Pancreas (tissue), 10 donors: ENCODE results near the gene FBXO47. TPM values are rescaled to one million over a fixed set of nuclear protein-coding genes. Genes with fewer than 3 reads are reported as not detected.
"Not testable (repeated sequence)": the region's sequence is repeated elsewhere in the genome, so short reads cannot be mapped to it uniquely, and the experiment has no call there.

Source experiments
- ATAC-seq, 4 donors: fragments of 200-7000 bp; cut with Tn5 transposase; one replicate each; pipeline versions ENCODE4 v1.8.0 to v1.9.1; 2020; ENCODE audit warnings: mild to moderate bottlenecking in 4 of 4, moderate library complexity in 4 of 4
- DNase-seq, 6 donors: peaks; one replicate each; pipeline ENCODE4 v3.0.0-alpha.2; 2020
- FAIRE-seq: peaks from 2 replicates; lab custom pipeline; 2012; peaks lifted over from hg19 to GRCh38; lab: Jason Lieb, UNC
- H3K27ac ChIP-seq, 4 donors: fragments of 200-600 bp; sonication (generic); 1 replicate in 3 of 4; 2 replicates in 1 of 4; pipeline versions ENCODE4 v1.5.0 to v1.8.0; 2020
- H3K27me3 ChIP-seq, 4 donors: fragments of 200-600 bp; one replicate each; pipeline ENCODE4 v1.8.0; 2021
- H3K36me3 ChIP-seq, 3 donors: fragments of 200-600 bp; sonication (generic) in 1 of 3; one replicate each; pipeline versions ENCODE4 v1.5.0 to v1.8.0; 2020 to 2021
- H3K4me1 ChIP-seq, 3 donors: fragments of 200-600 bp; one replicate each; pipeline ENCODE4 v1.8.0; 2021
- H3K4me3 ChIP-seq, 4 donors: fragments of 200-600 bp; sonication (generic) in 2 of 4; one replicate each; pipeline versions ENCODE4 v1.5.0 to v1.8.0; 2020 to 2021
- H3K9me3 ChIP-seq, 4 donors: fragments of 200-600 bp; one replicate each; pipeline ENCODE4 v1.8.0; 2021
- WGBS, 2 donors: extraction: QIAGEN DNeasy Blood & Tissue Kit; methylation state at CpG; one replicate each; pipeline ENCODE4 v1.1.7; 2013; 5-methylcytosine and 5-hydroxymethylcytosine counted together
- intact Hi-C, 3 donors: fragments of 100-400 bp; cut with DNase I; formaldehyde crosslinking; loops; one replicate each; pipeline versions ENCODE4 v1.11.1 to v1.14.2; 2022
- polyA plus RNA-seq, 2 donors: library from polyadenylated mRNA; stranded (reverse); fragments of 200-250 nt; gene quantifications; one replicate each; pipeline ENCODE4 v1.2.3, GENCODE V29; 2013
- total RNA-seq, 6 donors: library from RNA; stranded (reverse); fragmentation: NEBNext Ultra II Directional in 4 of 6; extraction: Animal tissue kit (Norgen Biotek cat#: 25700) in 4 of 6; gene quantifications; one replicate each; pipeline versions ENCODE4 v1.2.1 to v1.2.4, GENCODE V29; 2021 to 2023
- TF ChIP-seq, protein P1 (sequence below), 4 donors: fragments of 200-600 bp; sonication (generic) in 3 of 4; IDR thresholded peaks; one replicate each; pipeline versions ENCODE4 v1.5.0 to v1.8.0; 2021; ENCODE audit warnings: antibody characterized with exemption in 4 of 4
- donor health status: healthy with polysubstance abuse.
- donor health status: DM: no; HTN: no; CAD: no; lungs with moderate emphysema.
- donor health status: DM: no; HTN: no; CAD: no.
- donor health status: control.
- donor health status: control.
- donor health status: Bipolar disorder and iron deficiency.
- donor health status: DM: yes; HTN: yes; CAD: no.
- donor health status: DM: no; HTN: no; CAD: no.
- donor health status: DM: no; HTN: no; CAD: no.
- donor health status: DM: yes; HTN: yes; CAD: no.

Gene FBXO47
- total and polyA plus RNA-seq, 8 donors, result 0.06 TPM; not detected in 7

DNA sequence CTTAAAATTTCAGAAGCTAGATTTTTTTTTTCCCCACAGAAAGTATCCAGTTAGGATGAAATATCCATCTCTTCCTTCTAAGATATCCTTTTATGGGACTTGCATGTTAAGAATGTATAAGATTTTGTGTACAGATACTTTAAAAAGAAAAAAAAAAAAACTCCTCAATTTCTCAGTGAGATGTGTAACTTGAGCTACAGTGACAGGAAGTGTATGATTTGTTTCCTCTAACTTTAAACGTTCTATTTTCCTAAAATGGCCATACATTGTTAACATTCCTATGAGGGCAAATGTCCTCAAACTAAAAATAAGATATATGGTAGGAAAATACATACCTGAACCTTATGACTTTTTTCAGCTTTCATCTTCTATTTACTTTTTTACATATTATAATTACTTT is 8.9 kb downstream of the FBXO47 start:
- ATAC-seq (no peak), FAIRE-seq (no peak), DNase-seq (no peak)
- H3K4me3 ChIP-seq, result no peak overlapping the region
- 2 to 15% methylated on average over 1 of the region's 1 CpG for WGBS, 2 donors
- no peaks in the 10 kb centered on the region for H3K36me3 ChIP-seq
- TF ChIP-seq, protein P1, sequence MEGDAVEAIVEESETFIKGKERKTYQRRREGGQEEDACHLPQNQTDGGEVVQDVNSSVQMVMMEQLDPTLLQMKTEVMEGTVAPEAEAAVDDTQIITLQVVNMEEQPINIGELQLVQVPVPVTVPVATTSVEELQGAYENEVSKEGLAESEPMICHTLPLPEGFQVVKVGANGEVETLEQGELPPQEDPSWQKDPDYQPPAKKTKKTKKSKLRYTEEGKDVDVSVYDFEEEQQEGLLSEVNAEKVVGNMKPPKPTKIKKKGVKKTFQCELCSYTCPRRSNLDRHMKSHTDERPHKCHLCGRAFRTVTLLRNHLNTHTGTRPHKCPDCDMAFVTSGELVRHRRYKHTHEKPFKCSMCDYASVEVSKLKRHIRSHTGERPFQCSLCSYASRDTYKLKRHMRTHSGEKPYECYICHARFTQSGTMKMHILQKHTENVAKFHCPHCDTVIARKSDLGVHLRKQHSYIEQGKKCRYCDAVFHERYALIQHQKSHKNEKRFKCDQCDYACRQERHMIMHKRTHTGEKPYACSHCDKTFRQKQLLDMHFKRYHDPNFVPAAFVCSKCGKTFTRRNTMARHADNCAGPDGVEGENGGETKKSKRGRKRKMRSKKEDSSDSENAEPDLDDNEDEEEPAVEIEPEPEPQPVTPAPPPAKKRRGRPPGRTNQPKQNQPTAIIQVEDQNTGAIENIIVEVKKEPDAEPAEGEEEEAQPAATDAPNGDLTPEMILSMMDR (IDR thresholded peaks at IDR 0.05), result no peak
- H3K4me1 ChIP-seq, result no peaks in the 10 kb centered on the region
- intact Hi-C loops, result no loop called here
- H3K27ac ChIP-seq, result no peak overlapping the region
- H3K9me3 ChIP-seq, result no peaks in the 10 kb centered on the region
- H3K27me3 ChIP-seq, result no peaks in the 10 kb centered on the region

DNA sequence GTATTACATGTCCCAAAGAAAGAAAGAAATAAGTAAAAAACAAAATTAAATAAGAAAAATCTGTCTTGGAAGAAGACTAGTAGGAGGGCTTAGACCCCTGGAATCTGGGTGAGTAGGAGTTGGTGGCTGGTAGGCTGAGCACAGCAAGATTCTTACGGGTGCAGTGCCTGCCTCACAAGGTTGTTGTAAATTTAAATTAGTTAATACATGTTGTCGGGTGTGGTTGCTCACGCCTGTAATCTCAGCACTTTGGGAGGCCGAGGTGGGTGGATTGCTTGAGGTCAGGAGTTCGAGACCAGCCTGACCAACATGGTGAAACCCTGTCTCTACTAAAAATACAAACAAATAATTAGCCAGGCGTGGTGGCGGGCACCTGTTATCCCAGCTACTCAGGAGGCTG is 13.4 kb downstream of the FBXO47 start:
- H3K27ac ChIP-seq, intact Hi-C loops, DNase-seq, H3K36me3 ChIP-seq, ATAC-seq, H3K4me1 ChIP-seq, H3K27me3 ChIP-seq, H3K9me3 ChIP-seq, FAIRE-seq, H3K4me3 ChIP-seq: not testable (repeated sequence)
- 83 to 90% methylated on average over 7 of the region's 7 CpGs for WGBS, 2 donors

DNA sequence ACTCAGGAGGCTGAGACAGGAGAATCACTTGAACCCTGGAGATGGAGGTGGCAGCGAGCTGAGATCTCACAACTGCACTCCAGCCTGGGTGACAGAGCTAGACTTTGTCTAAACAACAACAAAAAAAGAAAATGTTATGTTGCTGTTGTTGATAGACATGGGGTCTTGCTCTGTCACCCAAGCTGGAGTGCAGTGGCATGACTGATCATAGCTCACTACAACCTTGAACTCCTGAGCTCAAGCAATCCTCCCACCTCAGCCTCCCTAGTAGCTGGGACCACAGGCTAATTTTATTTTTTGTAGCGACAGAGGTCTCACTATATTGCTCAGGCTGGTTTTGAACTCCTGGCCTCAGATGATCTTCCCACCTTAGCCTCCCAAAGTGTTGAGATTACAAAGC is 20.0 kb downstream of the FBXO47 start:
- no peaks in the 10 kb centered on the region for H3K4me1 ChIP-seq
- 89 to 94% methylated on average over 2 of the region's 2 CpGs for WGBS, 2 donors
- DNase-seq, result no peak
- H3K4me3 ChIP-seq, result no peak overlapping the region
- TF ChIP-seq, protein P1 (IDR thresholded peaks at IDR 0.05), result no peak
- no peak overlapping the region for H3K27ac ChIP-seq
- no peaks in the 10 kb centered on the region for H3K36me3 ChIP-seq
- intact Hi-C loops, result no loop called here
- no peak for ATAC-seq
- no peaks in the 10 kb centered on the region for H3K9me3 ChIP-seq
- no peaks in the 10 kb centered on the region for H3K27me3 ChIP-seq
- no peak for FAIRE-seq

- DNase-seq (no peak), ATAC-seq (no peak), FAIRE-seq (no peak)
- Histone ChIP-seq H3K36me3 (no peaks in the 10 kb centered on the region), H3K4me3 (no peak overlapping the region), H3K9me3 (no peaks in the 10 kb centered on the region), H3K27me3 (no peaks in the 10 kb centered on the region), H3K27ac (no peak overlapping the region), H3K4me1 (no peaks in the 10 kb centered on the region)
- TF ChIP-seq, protein P1 (IDR thresholded peaks at IDR 0.05), result no peak
- WGBS, 2 donors, result 57 to 72% methylated on average over 8 of the region's 8 CpGs
- intact Hi-C loops, result no loop called here
Observed at GRCh38 chr17:38943607-38944006, 23.6 kb downstream of the FBXO47 start.

DNA sequence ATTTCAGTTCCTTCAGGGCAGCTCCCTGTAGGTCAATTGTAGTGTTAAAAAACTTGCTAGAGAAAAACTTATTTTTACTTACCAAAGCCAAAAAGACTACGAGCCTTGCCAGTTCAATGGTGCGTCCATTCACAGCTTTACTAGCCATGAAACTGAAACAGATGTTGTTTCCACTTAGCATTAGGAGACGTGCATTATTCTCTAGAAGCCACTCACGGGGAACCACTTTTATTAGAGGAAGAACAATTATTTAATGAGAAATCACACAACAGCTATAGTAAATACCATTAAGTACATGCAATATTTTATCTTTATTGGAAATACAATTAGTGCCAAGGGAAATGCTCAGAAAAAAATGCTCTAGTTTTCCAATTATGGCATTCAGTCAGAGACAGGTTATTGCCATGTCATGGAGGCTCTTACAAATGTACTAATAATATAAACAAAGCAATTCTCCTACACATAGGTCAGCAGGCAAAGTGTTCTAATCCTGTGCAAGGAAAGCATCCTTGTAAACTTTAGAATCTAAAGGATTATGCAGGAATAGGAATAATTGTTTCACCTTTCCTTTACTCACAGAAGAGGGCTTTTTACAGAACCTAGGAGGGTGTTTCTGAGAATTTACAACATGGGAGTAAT is 24.4 kb downstream of the FBXO47 start:
- Histone ChIP-seq H3K4me3 (no peak overlapping the region), H3K36me3 (no peaks in the 10 kb centered on the region), H3K4me1 (no peaks in the 10 kb centered on the region), H3K9me3 (no peaks in the 10 kb centered on the region), H3K27ac (no peak overlapping the region), H3K27me3 (no peaks in the 10 kb centered on the region)
- FAIRE-seq (no peak), ATAC-seq (no peak), DNase-seq (no peak)
- 63 to 74% methylated on average over 4 of the region's 4 CpGs for WGBS, 2 donors
- intact Hi-C loops, result no loop called here
- TF ChIP-seq, protein P1 (IDR thresholded peaks at IDR 0.05), result no peak
